Prostate gland (tissue), 2 donors: ENCODE data around the gene TNIP1. TPM values are rescaled to one million over a fixed set of nuclear protein-coding genes. Genes with fewer than 3 reads are reported as not detected.

Source experiments
- DNase-seq: peaks from one replicate; pipeline ENCODE4 v3.0.0-alpha.2; 2019; ENCODE audit warnings: low spot score
- H3K27ac ChIP-seq, 2 donors: fragments of 200-600 bp; sonication (generic); 2 replicates each; pipeline ENCODE4 v1.5.1; 2017 to 2019
- H3K27me3 ChIP-seq: fragments of 200-600 bp; sonication (generic); replicated peaks from 2 replicates; pipeline ENCODE4 v1.5.1; 2019; ENCODE audit not compliant: insufficient read depth
- H3K36me3 ChIP-seq, 2 donors: fragments of 200-600 bp; sonication (generic); 1 replicate in 1 of 2; 2 replicates in 1 of 2; pipeline versions ENCODE4 v1.5.1 to v1.8.1; 2017 to 2019
- H3K4me1 ChIP-seq: fragments of 200-600 bp; sonication (generic); replicated peaks from 2 replicates; pipeline ENCODE4 v1.5.1; 2019
- H3K4me3 ChIP-seq, 2 donors: fragments of 200-600 bp; sonication (generic); 2 replicates each; pipeline ENCODE4 v1.5.1; 2017 to 2019
- H3K9me3 ChIP-seq: fragments of 200-600 bp; sonication (generic); 2 replicates; pipeline ENCODE4 v1.5.1; 2017
- POLR2A ChIP-seq: fragments of 450-650 bp; IDR thresholded peaks from one replicate; pipeline ENCODE4 v1.6.1; 2016; ENCODE audit warnings: antibody characterized with exemption, mild to moderate bottlenecking
- POLR2AphosphoS5 ChIP-seq: sonication (generic); formaldehyde crosslinking; IDR thresholded peaks from one replicate; pipeline ENCODE4 v1.6.1; 2017; ENCODE audit warnings: antibody characterized with exemption
- WGBS: methylation state at CpG from one replicate; pipeline ENCODE4 v1.1.5; 2018; 5-methylcytosine and 5-hydroxymethylcytosine counted together
- intact Hi-C: fragments of 100-400 bp; cut with DNase I; formaldehyde crosslinking; loops from one replicate; pipeline ENCODE4 v1.14.2; 2022
- total RNA-seq, 2 donors: library from RNA; depleted of rRNA; stranded (reverse); fragments of >200 nt; gene quantifications; one replicate each; pipeline ENCODE4 v1.1.0, GENCODE V29; 2016
- TF ChIP-seq, protein P1 (sequence below), 4 experiments: fragments of 200-600 bp in 2 of 4; fragments of 450-650 bp in 2 of 4; sonication (generic) in 2 of 4; IDR thresholded peaks; 1 replicate in 3 of 4; 2 replicates in 1 of 4; pipeline ENCODE4 v1.5.1; 2016 to 2019; ENCODE audit warnings: antibody characterized with exemption in 4 of 4, mild to moderate bottlenecking in 2 of 4, moderate library complexity in 2 of 4

Gene TNIP1
- total RNA-seq, 2 donors from 2014 or later, result 61.9 to 81.6 TPM

DNA sequence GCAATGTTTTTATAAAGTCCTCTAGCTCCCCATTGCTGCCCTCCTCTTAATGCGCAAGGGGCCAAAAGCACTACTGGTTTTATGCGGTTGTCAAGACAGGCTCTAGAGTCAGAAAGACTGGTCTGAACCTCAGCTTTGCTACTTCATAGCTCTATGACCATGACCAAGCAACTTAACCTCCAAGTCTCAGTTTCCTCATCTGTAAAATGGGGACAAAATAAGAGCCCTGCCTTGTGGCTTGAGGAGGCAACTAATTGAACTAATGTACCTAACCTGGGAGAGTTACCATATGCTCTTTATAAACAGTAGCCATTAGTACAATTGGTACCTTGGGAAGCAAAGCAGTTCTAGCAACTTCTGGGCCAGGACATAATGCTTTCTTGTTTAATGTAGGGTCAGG lies 40.3 kb upstream of the TNIP1 start:
- TF ChIP-seq POLR2AphosphoS5 (no peak), POLR2A (no peak)
- TF ChIP-seq, protein P1, sequence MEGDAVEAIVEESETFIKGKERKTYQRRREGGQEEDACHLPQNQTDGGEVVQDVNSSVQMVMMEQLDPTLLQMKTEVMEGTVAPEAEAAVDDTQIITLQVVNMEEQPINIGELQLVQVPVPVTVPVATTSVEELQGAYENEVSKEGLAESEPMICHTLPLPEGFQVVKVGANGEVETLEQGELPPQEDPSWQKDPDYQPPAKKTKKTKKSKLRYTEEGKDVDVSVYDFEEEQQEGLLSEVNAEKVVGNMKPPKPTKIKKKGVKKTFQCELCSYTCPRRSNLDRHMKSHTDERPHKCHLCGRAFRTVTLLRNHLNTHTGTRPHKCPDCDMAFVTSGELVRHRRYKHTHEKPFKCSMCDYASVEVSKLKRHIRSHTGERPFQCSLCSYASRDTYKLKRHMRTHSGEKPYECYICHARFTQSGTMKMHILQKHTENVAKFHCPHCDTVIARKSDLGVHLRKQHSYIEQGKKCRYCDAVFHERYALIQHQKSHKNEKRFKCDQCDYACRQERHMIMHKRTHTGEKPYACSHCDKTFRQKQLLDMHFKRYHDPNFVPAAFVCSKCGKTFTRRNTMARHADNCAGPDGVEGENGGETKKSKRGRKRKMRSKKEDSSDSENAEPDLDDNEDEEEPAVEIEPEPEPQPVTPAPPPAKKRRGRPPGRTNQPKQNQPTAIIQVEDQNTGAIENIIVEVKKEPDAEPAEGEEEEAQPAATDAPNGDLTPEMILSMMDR (IDR thresholded peaks at IDR 0.05), result no peak
- H3K4me1 ChIP-seq, result no peaks in the 10 kb centered on the region
- no peak overlapping the region for H3K4me3 ChIP-seq
- H3K27ac ChIP-seq, result no peak overlapping the region
- H3K27me3 ChIP-seq, result no peaks in the 10 kb centered on the region
- 93% methylated on average over 2 of the region's 2 CpGs for WGBS
- DNase-seq, result no peak
- H3K9me3 ChIP-seq, result no peaks in the 10 kb centered on the region
- intact Hi-C loops, result no loop called here
- H3K36me3 ChIP-seq, result peaks cover 0 to 12% of the 10 kb centered on the region in 2 donors

DNA sequence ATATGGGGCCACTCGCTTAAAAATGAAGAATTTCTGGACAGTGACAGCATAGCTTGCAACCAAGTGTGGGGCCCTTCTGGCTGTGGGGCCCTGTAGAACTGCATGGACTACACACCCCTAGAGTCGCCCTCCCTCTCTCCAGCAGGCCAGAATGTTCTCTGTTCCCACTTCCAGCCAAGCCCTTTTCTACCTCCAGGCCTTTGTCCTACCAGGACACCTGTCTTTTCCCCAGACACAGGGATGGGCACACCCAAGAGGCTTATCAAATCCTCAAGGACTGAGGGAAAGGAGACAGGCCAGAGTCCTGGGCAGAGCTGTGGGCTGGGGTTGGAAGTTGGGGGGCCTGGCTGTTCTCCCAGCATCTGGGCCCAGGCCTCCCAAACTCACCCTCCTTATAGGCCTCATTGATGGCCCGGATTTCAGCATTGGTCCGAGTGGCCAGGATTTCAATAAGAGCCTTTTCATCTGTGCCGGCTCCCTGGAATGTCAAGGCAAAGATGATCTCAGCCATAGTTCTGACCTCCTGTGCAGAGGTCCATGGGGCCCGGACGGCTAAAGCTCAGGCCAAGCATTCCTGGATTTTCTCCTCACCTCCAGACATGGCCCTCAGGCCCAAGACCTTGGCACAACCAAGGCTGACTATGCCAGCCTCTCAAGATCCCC lies 38.2 kb upstream of the TNIP1 start:
- Histone ChIP-seq H3K4me3 (no peak overlapping the region), H3K27ac (no peak overlapping the region), H3K27me3 (no peaks in the 10 kb centered on the region), H3K9me3 (no peaks in the 10 kb centered on the region), H3K4me1 (no peaks in the 10 kb centered on the region), H3K36me3 (peaks cover 0 to 12% of the 10 kb centered on the region in 2 donors)
- intact Hi-C loops, result loop anchor here (5.0 kb wide), 1 partner anchor 117 kb away; no protein-coding TSS in a partner anchor
- DNase-seq, result no peak
- WGBS, result 83% methylated on average over 7 of the region's 7 CpGs
- TF ChIP-seq POLR2AphosphoS5, result no peak
- TF ChIP-seq, protein P1 (IDR thresholded peaks at IDR 0.05), result no peak
- TF ChIP-seq POLR2A, result no peak

DNA sequence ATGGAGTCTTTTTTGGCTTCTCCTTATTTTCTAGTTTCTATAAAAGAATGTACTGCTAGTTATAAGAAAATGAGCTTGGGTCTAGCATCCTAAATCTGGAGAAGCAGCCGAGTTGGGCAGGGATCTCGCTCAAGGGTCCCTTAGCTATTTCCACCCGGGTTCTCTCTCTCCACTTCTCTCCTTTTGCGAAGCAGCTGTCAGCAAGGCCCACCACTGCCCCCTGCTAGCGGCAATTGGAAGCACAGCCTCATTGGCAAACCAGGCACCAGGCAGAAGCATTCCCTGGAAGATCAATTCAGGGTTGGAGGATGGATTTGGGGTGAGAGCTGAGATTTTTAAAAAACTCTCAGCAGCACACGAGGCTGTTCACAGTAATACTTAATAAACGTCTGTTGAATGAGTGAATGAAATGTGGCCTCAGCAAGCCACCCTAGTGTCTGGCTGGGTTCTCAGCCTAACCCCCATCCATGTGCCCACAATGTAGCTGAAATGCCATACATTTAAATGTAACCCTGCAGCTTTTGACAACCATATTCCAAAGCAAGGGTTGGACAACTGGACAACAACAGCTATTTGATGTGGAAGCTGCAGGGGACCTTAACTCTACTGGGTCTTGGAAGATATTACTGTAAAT lies 34.6 kb upstream of the TNIP1 start:
- no peaks in the 10 kb centered on the region for H3K4me1 ChIP-seq
- TF ChIP-seq, protein P1 (IDR thresholded peaks at IDR 0.05), result peak; percentile 72 to 93 (median 82)
- TF ChIP-seq POLR2A, result no peak
- peak; percentile 34 for TF ChIP-seq POLR2AphosphoS5
- no peak overlapping the region for H3K4me3 ChIP-seq
- no peaks in the 10 kb centered on the region for H3K27me3 ChIP-seq
- intact Hi-C loops, result loop anchor here (5.0 kb wide), 1 partner anchor 113 kb away; no protein-coding TSS in a partner anchor
- H3K36me3 ChIP-seq, result no peaks in the 10 kb centered on the region
- DNase-seq, result peak; percentile 61
- no peak overlapping the region for H3K27ac ChIP-seq
- H3K9me3 ChIP-seq, result no peaks in the 10 kb centered on the region
- 9% methylated on average over 7 of the region's 7 CpGs for WGBS

DNA sequence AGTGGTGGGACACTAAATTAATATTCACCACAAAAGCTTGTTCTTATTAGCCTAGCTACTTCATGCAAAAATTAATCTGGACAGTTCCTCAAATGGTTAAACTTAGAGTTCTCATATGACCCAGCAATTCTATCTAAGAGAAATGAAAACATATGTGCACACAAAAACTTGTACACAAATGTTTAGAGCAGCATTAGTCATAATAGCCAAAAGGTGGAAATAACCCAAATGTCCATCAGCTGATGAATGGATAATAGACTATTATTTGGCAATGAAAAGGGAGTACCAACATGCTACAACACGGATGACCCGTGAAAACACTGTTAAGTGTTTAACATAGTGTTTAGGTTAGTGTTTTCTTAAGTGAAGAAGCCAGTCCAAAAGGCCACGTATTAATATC lies 32.8 kb upstream of the TNIP1 start:
- Histone ChIP-seq H3K36me3 (no peaks in the 10 kb centered on the region), H3K4me3 (no peak overlapping the region), H3K27me3 (no peaks in the 10 kb centered on the region), H3K27ac (no peak overlapping the region), H3K4me1 (no peaks in the 10 kb centered on the region), H3K9me3 (no peaks in the 10 kb centered on the region)
- TF ChIP-seq POLR2A, result no peak
- TF ChIP-seq, protein P1 (IDR thresholded peaks at IDR 0.05), result no peak
- TF ChIP-seq POLR2AphosphoS5, result no peak
- WGBS, result 74% methylated on average over 3 of the region's 3 CpGs
- DNase-seq, result no peak
- intact Hi-C loops, result no loop called here

DNA sequence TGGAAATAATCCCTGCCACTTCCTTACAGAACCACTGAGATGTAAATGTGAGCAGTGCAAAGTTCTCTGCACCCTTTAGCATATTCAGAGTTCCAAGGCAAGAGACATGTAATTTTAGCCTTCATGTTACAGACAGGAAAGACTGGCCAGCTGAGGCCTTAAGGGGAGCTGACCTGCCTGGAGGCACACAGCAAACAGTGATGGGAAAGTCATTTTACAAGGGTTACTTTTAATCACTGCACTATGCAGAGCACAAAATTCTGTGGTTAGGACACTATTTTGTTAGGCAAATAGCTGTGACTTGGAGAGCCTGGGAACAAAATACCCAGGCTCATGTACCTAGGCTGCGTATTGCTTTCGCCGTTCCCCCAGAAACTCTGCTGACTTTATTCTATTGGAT lies 30.2 kb upstream of the TNIP1 start:
- Histone ChIP-seq H3K9me3 (no peaks in the 10 kb centered on the region), H3K4me1 (no peaks in the 10 kb centered on the region), H3K27me3 (no peaks in the 10 kb centered on the region), H3K27ac (no peak overlapping the region), H3K36me3 (no peaks in the 10 kb centered on the region), H3K4me3 (no peak overlapping the region)
- intact Hi-C loops, result no loop called here
- WGBS, result 83% methylated on average over 3 of the region's 3 CpGs
- no peak for TF ChIP-seq POLR2AphosphoS5
- TF ChIP-seq, protein P1 (IDR thresholded peaks at IDR 0.05), result no peak
- no peak for TF ChIP-seq POLR2A
- DNase-seq, result no peak
